GM12873 (cell line): ENCODE measurements around the gene TRAPPC12.

Experiments
- TF ChIP-seq, protein P1 (sequence below): IDR thresholded peaks from 2 replicates; pipeline ENCODE4 v1.5.1; 2012; ENCODE audit warnings: low read depth, mild to moderate bottlenecking, moderate library complexity, low read length, control low read depth; ENCODE audit not compliant: insufficient read depth; ENCODE audit errors: missing control alignments

TRAPPC12 gene

DNA sequence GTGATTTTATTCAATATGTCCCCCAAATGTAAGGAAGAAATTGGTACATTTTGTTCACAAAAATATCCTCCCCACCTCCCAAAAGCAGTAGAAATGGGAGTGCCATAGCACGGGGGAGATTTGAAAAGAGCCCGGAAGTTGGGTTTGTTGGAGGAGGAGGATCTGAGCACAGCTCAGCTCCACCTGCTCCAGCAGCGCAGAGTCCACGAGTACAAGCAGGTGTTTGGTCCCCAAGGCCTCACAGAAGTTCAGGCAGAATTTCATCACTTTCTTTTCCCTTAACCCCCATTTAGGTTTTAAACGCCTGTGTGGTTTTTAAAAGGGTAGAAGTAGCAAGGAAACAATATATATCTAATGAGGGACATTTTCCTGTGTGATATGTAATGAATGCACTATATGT, 56.0 kb downstream of the TRAPPC12 start:
- TF ChIP-seq, protein P1, sequence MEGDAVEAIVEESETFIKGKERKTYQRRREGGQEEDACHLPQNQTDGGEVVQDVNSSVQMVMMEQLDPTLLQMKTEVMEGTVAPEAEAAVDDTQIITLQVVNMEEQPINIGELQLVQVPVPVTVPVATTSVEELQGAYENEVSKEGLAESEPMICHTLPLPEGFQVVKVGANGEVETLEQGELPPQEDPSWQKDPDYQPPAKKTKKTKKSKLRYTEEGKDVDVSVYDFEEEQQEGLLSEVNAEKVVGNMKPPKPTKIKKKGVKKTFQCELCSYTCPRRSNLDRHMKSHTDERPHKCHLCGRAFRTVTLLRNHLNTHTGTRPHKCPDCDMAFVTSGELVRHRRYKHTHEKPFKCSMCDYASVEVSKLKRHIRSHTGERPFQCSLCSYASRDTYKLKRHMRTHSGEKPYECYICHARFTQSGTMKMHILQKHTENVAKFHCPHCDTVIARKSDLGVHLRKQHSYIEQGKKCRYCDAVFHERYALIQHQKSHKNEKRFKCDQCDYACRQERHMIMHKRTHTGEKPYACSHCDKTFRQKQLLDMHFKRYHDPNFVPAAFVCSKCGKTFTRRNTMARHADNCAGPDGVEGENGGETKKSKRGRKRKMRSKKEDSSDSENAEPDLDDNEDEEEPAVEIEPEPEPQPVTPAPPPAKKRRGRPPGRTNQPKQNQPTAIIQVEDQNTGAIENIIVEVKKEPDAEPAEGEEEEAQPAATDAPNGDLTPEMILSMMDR = no peak

DNA sequence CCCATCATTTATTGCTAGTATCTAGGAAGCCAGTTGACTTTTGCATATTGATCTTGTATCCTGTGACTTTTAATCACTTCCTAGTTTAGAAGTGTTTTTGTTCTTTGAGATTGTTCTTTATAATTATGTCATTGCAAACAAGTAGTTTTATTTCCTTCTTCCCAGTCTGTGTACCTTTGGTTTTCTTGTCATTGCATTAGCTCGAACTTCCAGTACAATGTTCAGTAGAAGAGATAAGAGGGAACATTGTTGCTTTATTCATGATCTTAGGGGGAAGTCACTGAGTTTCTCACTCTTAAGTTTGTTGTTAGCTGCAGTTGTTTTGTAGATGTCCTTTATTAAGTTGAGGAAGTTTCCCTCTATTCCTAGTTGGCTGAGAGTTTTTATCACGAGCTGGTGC, 61.0 kb downstream of the TRAPPC12 start:
- TF ChIP-seq, protein P1 = no peak

DNA sequence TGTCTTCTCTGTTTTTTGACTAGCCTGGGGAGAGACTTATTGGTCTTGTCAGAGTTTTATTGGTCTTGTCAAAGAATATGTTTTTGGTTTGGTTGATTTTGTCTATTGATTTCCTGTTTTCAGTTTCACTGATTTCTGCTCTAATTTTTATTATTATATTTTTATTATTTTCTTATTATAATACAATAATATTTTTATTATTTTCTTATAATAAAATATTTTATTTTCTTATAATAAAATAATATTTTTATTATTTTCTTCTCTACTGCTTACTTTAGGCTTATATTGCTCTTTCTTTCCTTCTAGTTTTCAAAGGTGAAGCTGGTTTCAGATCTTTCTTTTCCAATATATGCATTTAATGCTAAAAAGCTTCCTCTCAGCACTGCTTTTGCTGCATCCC, 62.0 kb downstream of the TRAPPC12 start:
- TF ChIP-seq, protein P1 = no peak

DNA sequence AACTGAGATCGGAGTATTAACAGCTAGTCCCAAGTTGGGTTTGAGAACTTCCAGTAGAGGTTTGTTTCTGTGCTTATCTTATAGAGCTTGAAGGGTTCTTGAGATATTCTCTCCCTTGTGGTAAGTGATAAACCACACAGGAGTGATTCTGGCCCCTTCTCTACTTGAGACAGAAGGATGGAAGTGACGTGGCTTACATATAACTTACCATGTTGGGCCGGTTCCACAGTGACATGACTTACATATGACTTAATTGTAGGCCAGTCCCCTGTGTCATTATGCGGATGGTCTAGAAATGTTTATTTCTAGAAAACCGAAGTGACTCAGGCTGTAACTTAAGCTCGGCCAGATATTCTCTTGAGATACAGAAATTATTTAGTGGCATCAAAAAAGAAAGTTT, 62.7 kb downstream of the TRAPPC12 start:
- TF ChIP-seq, protein P1 = no peak

DNA sequence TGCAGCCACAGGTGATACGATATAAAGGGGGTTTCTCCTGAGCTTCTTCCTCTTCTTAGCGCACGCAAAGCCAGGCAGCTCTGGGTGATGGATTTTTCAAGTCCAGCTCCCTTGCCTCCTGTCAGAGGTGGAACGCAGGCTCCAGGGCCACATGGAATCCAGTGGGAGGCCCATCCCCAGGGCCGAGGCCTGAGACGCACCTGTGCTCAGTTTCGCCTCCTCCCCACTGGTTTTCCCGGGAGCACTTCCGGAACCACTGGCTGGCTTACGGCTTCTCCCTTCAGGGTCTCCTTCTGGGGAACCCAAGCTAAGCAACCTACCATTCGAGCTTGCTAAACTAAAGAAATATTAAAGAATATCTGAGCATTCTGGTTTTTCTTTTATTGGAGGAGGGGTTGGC, 63.6 kb downstream of the TRAPPC12 start:
- TF ChIP-seq, protein P1 = no peak

DNA sequence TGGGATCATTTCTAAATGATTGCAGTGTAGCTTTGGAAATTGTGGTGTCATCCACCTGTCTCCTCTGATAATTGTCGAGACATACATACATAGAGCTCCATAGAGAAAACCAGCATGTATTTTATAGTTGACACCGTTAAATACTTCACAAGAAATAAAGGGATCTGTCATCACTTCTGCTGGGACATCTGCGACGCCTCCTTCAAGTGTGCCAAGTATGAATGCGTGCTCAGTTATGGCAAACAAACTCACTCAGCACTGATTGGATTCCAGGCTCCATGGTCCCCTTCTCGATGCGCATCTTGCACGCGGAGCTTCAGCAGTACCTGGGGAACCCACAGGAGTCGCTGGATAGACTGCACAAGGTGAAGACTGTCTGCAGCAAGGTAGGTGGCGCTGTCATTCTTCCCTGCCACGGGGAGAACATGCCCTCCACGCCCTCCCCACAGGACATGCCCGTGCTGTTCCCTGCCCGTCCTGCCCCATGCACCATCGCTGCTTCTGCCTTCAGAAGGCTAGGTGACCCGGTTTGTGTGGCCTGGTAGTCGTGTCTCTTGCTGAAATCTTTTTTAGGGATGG, 64.1 kb downstream of the TRAPPC12 start:
- TF ChIP-seq, protein P1 = no peak

DNA sequence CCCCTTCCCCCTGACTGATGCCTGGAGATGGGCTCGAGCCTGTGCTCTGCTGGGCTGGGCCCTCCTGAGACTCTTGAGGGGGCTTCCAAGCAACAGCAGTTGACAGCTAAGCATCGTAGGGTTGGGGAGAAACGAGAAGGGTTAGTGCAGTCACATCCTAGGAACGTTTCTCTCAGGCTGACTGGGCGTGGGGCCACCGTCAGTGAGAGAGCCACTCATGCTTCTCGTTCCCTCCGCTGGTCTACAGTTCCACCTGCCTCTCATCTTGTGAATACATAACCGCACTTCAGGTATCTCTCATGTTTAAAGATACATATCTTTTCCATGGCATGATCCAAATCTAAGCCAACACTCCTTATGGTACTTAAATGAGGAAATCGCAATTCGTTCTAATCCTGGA, 66.4 kb downstream of the TRAPPC12 start:
- TF ChIP-seq, protein P1 = no peak
